PC-9 (cell line): ENCODE measurements around the gene APMAP. TPM values are rescaled to one million over a fixed set of nuclear protein-coding genes. Genes with fewer than 3 reads are reported as not detected.

ENCODE experiments used
- BruUV-seq: library from RNA; stranded (reverse); fragments of 400-500 nt; replicated peaks from 2 replicates; lab custom pipeline; 2021; lab: Mats Ljungman, UMichigan
- CTCF ChIA-PET: fragments of 300-600 bp; sonication (Branson Sonifier 250); formaldehyde crosslinking; loops from one replicate; lab custom pipeline; 2022; ENCODE audit warnings: antibody characterized with exemption; lab: Charles Lee
- POLR2A ChIA-PET: fragments of 300-600 bp; sonication (Branson Sonifier 250); formaldehyde crosslinking; loops from one replicate; lab custom pipeline; 2022; ENCODE audit warnings: antibody characterized with exemption; ENCODE audit not compliant: unreplicated experiment; lab: Charles Lee
- DNase-seq, 2 experiments: peaks; one replicate each; pipeline versions ENCODE4 v3.0.0 to v3.0.0-alpha.2; 2015 to 2022; ENCODE audit warnings: mixed read lengths in 1 of 2
- H2AFZ ChIP-seq: fragments of 200-600 bp; sonication (generic); 2 replicates; pipeline ENCODE4 v1.8.1; 2017; ENCODE audit warnings: antibody characterized with exemption
- H3F3A ChIP-seq: fragments of 200-600 bp; sonication (generic); 2 replicates; pipeline ENCODE4 v1.8.1; 2017; ENCODE audit warnings: antibody characterized with exemption, mild to moderate bottlenecking, low read depth; ENCODE audit not compliant: insufficient read depth
- H3K27ac ChIP-seq: fragments of 200-600 bp; sonication (generic); 2 replicates; pipeline ENCODE4 v1.6.1; 2016; ENCODE audit warnings: mixed run types
- H3K27me3 ChIP-seq: fragments of 200-600 bp; sonication (generic); 2 replicates; pipeline ENCODE4 v1.6.1; 2016; ENCODE audit warnings: low read depth, mixed run types; ENCODE audit not compliant: insufficient read depth
- H3K36me3 ChIP-seq: fragments of 200-600 bp; sonication (generic); 2 replicates; pipeline ENCODE4 v1.6.1; 2016; ENCODE audit warnings: low read depth, mixed run types
- H3K4me1 ChIP-seq: fragments of 200-600 bp; sonication (generic); replicated peaks from 2 replicates; pipeline ENCODE4 v1.6.1; 2016; ENCODE audit warnings: mixed run types; ENCODE audit not compliant: insufficient read depth
- H3K4me2 ChIP-seq: fragments of 200-600 bp; sonication (generic); 2 replicates; pipeline ENCODE4 v1.6.1; 2017; ENCODE audit warnings: mixed run types
- H3K4me3 ChIP-seq: fragments of 200-600 bp; sonication (generic); 2 replicates; pipeline ENCODE4 v1.6.1; 2016; ENCODE audit warnings: mixed run types
- H3K79me2 ChIP-seq: fragments of 200-600 bp; sonication (generic); 2 replicates; pipeline ENCODE4 v1.6.1; 2017; ENCODE audit warnings: low read depth, mixed run types
- H3K9me2 ChIP-seq: fragments of 200-600 bp; sonication (generic); 2 replicates; pipeline ENCODE4 v1.8.1; 2017; ENCODE audit warnings: mild to moderate bottlenecking; ENCODE audit not compliant: insufficient read depth
- H3K9me3 ChIP-seq: fragments of 200-600 bp; sonication (generic); 2 replicates; pipeline ENCODE4 v1.8.1; 2016; ENCODE audit warnings: low read depth; ENCODE audit not compliant: insufficient read depth
- H4K20me1 ChIP-seq: fragments of 200-600 bp; sonication (generic); 2 replicates; pipeline ENCODE4 v1.8.1; 2017; ENCODE audit not compliant: insufficient read depth
- CTCF ChIP-seq: fragments of 200-600 bp; sonication (generic); conservative IDR thresholded peaks from 2 replicates; pipeline ENCODE4 v1.6.1; 2017; ENCODE audit warnings: mixed run types, antibody characterized with exemption, mild to moderate bottlenecking, moderate library complexity
- EZH2 ChIP-seq: fragments of 200-600 bp; sonication (generic); IDR thresholded peaks from 2 replicates; pipeline ENCODE4 v1.8.0; 2017; ENCODE audit warnings: antibody characterized with exemption, low read depth
- intact Hi-C: fragments of 100-400 bp; cut with micrococcal nuclease; formaldehyde crosslinking; loops from one replicate; pipeline ENCODE4 v1.10.0; 2022; ENCODE audit not compliant: unreplicated experiment
- total RNA-seq: library from RNA; stranded (reverse); gene quantifications from 2 replicates; pipeline ENCODE4 v1.2.3, GENCODE V29; 2021

Gene APMAP
- total RNA-seq, 1 experiment from 2014 or later = 103 TPM

- Histone ChIP-seq H3K79me2 (no peaks in the 10 kb centered on the region), H3K9me3 (no peaks in the 10 kb centered on the region), H3K27me3 (no peaks in the 10 kb centered on the region), H3K4me1 (no peaks in the 10 kb centered on the region), H4K20me1 (no peaks in the 10 kb centered on the region), H3K4me2 (no peak overlapping the region), H3K27ac (no peak overlapping the region), H3K4me3 (no peak overlapping the region), H3F3A (no peaks in the 10 kb centered on the region), H3K9me2 (no peaks in the 10 kb centered on the region), H3K36me3 (no peaks in the 10 kb centered on the region), H2AFZ (no peak overlapping the region)
- CTCF ChIA-PET = no interaction called here
- no peak for TF ChIP-seq CTCF
- no peak for TF ChIP-seq EZH2
- POLR2A ChIA-PET = no interaction called here
- no peak for DNase-seq
- intact Hi-C loops = loop anchor here (10.0 kb wide), 1 partner anchor 136 kb away; no protein-coding TSS in a partner anchor
- no TSS peak for BruUV-seq
Observed at GRCh38 chr20:24939036-24939435, 53.5 kb downstream of the APMAP start.

GRCh38 chr20:24938498-24938897 is 54.1 kb downstream of the APMAP start:
- Histone ChIP-seq H3K79me2 (no peaks in the 10 kb centered on the region), H3K9me3 (no peaks in the 10 kb centered on the region), H3K4me1 (no peaks in the 10 kb centered on the region), H3K4me3 (no peak overlapping the region), H3K36me3 (no peaks in the 10 kb centered on the region), H3K27me3 (no peaks in the 10 kb centered on the region), H3K27ac (no peak overlapping the region), H3K9me2 (no peaks in the 10 kb centered on the region), H3K4me2 (no peak overlapping the region), H4K20me1 (no peaks in the 10 kb centered on the region), H2AFZ (no peak overlapping the region), H3F3A (no peaks in the 10 kb centered on the region)
- ChIA-PET POLR2A (no interaction called here), CTCF (interaction anchor here (0.7 kb wide), 1 partner anchor 232 kb away, joined by 4 read pairs; no protein-coding TSS in a partner anchor)
- intact Hi-C loops = loop anchor here (10.0 kb wide), 1 partner anchor 136 kb away; no protein-coding TSS in a partner anchor
- no TSS peak for BruUV-seq
- TF ChIP-seq CTCF (no peak), EZH2 (no peak)
- DNase-seq = no peak

GRCh38 chr20:24937579-24937978 is 55.0 kb downstream of the APMAP start:
- Histone ChIP-seq H3F3A (no peaks in the 10 kb centered on the region), H3K36me3 (no peaks in the 10 kb centered on the region), H3K9me3 (no peaks in the 10 kb centered on the region), H3K27ac (no peak overlapping the region), H2AFZ (no peak overlapping the region), H3K4me1 (no peaks in the 10 kb centered on the region), H3K27me3 (no peaks in the 10 kb centered on the region), H4K20me1 (no peaks in the 10 kb centered on the region), H3K4me3 (no peak overlapping the region), H3K4me2 (no peak overlapping the region), H3K9me2 (no peaks in the 10 kb centered on the region), H3K79me2 (no peaks in the 10 kb centered on the region)
- no TSS peak for BruUV-seq
- POLR2A ChIA-PET = no interaction called here
- intact Hi-C loops = loop anchor here (10.0 kb wide), 1 partner anchor 137 kb away; no protein-coding TSS in a partner anchor
- no peak for DNase-seq
- CTCF ChIA-PET = no interaction called here
- TF ChIP-seq CTCF (no peak), EZH2 (no peak)
